DOHH2 (cell line): ENCODE data around the gene S100A14.

Experiments used
- H3F3A ChIP-seq: fragments of 200-600 bp; sonication (generic), shearing (Covaris generic); 2 replicates; pipeline ENCODE4 v1.6.0; 2016; ENCODE audit warnings: antibody characterized with exemption, mild to moderate bottlenecking; ENCODE audit not compliant: control insufficient read depth, insufficient read depth
- H3K27ac ChIP-seq: fragments of 200-600 bp; sonication (generic); 2 replicates; pipeline ENCODE4 v1.5.1; 2014; ENCODE audit warnings: low read depth, mild to moderate bottlenecking, low read length, moderate library complexity
- H3K27me3 ChIP-seq: fragments of 200-600 bp; sonication (generic); 2 replicates; pipeline ENCODE4 v1.6.1; 2014; ENCODE audit warnings: mild to moderate bottlenecking, low read length, mixed read lengths; ENCODE audit not compliant: control insufficient read depth
- H3K36me3 ChIP-seq: fragments of 200-600 bp; sonication (generic); 2 replicates; pipeline ENCODE4 v1.6.1; 2014; ENCODE audit warnings: mild to moderate bottlenecking, low read length, moderate library complexity, mixed read lengths; ENCODE audit not compliant: control insufficient read depth
- H3K4me1 ChIP-seq: fragments of 200-600 bp; sonication (generic); 2 replicates; pipeline ENCODE4 v1.6.1; 2014; ENCODE audit warnings: mild to moderate bottlenecking, low read length, mixed read lengths; ENCODE audit not compliant: control insufficient read depth
- H3K4me2 ChIP-seq: fragments of 200-600 bp; sonication (generic); 2 replicates; pipeline ENCODE4 v1.6.0; 2014; ENCODE audit warnings: mild to moderate bottlenecking, low read length, moderate library complexity
- H3K4me3 ChIP-seq: fragments of 200-600 bp; sonication (generic); 2 replicates; pipeline ENCODE4 v1.5.1; 2014; ENCODE audit warnings: mild to moderate bottlenecking, low read length, mixed read lengths
- H3K79me2 ChIP-seq: fragments of 200-600 bp; sonication (generic); 2 replicates; pipeline ENCODE4 v1.6.1; 2014; ENCODE audit warnings: mild to moderate bottlenecking, low read length, mixed read lengths; ENCODE audit not compliant: control insufficient read depth
- H3K9me2 ChIP-seq: fragments of 200-600 bp; sonication (generic); replicated peaks from 2 replicates; pipeline ENCODE4 v1.6.1; 2014; ENCODE audit warnings: mild to moderate bottlenecking, low read length, mixed read lengths; ENCODE audit not compliant: control insufficient read depth
- H3K9me3 ChIP-seq: fragments of 200-600 bp; sonication (generic); 2 replicates; pipeline ENCODE4 v1.6.1; 2014; ENCODE audit warnings: antibody characterized with exemption, low read length, mixed read lengths; ENCODE audit not compliant: control insufficient read depth, insufficient read depth
- H4K20me1 ChIP-seq: fragments of 200-600 bp; sonication (generic); 2 replicates; pipeline ENCODE4 v1.6.0; 2014; ENCODE audit warnings: low read depth, mild to moderate bottlenecking, antibody characterized with exemption, low read length, moderate library complexity; ENCODE audit not compliant: control insufficient read depth, insufficient read depth
- CTCF ChIP-seq: fragments of 200-600 bp; sonication (generic); IDR thresholded peaks from one replicate; pipeline ENCODE4 v1.5.1; 2014; ENCODE audit warnings: antibody characterized with exemption, mild to moderate bottlenecking, low read depth, low read length; ENCODE audit not compliant: poor library complexity, severe bottlenecking
- EZH2phosphoT487 ChIP-seq: fragments of 200-600 bp; sonication (generic); IDR thresholded peaks from 2 replicates; pipeline ENCODE4 v1.6.1; 2017; ENCODE audit warnings: borderline replicate concordance, mild to moderate bottlenecking, antibody characterized with exemption, low read length, moderate library complexity, mixed read lengths

S100A14 gene

GRCh38 chr1:153616144-153616916 is at the start of gene S100A14:
Gene S100A14 (minus strand): TSS chr1:153616325. CDS start chr1:153615858, 467 bp downstream.
- H3K4me3 ChIP-seq = no peak within 1 kb of the TSS
- H3K27ac ChIP-seq = no peak within 1 kb of the TSS

GRCh38 chr1:153663211-153663610 is 47.1 kb upstream of the S100A14 start:
- Histone ChIP-seq H3K79me2 (peaks cover 25% of the 10 kb centered on the region), H4K20me1 (no peaks in the 10 kb centered on the region), H3K27me3 (no peaks in the 10 kb centered on the region), H3K4me2 (no peak overlapping the region), H3K9me2 (no peaks in the 10 kb centered on the region), H3K9me3 (no peaks in the 10 kb centered on the region), H3K4me1 (peaks cover 12% of the 10 kb centered on the region), H3K27ac (no peak overlapping the region), H3F3A (peaks cover 54% of the 10 kb centered on the region), H3K4me3 (no peak overlapping the region), H3K36me3 (peaks cover 78% of the 10 kb centered on the region)
- TF ChIP-seq EZH2phosphoT487 = no peak
- no peak for TF ChIP-seq CTCF

More at GRCh38 chr1:153616144-153616916, at the start of gene S100A14:
- Histone ChIP-seq H3K27me3 (no peaks in the 10 kb centered on the region), H3F3A (no peaks in the 10 kb centered on the region), H3K79me2 (no peaks in the 10 kb centered on the region), H3K4me1 (peaks cover 6% of the 10 kb centered on the region), H4K20me1 (no peaks in the 10 kb centered on the region), H3K36me3 (peaks cover 22% of the 10 kb centered on the region), H3K9me3 (no peaks in the 10 kb centered on the region), H3K9me2 (no peaks in the 10 kb centered on the region), H3K4me2 (no peak within 1 kb of the TSS)
- no peak for TF ChIP-seq EZH2phosphoT487
- TF ChIP-seq CTCF = no peak

- H3K36me3 ChIP-seq = peaks cover 69% of the 10 kb centered on the region
These were observed 46.1 kb upstream of the S100A14 start for GRCh38 chr1:153662269-153662668.

More at GRCh38 chr1:153662269-153662668, 46.1 kb upstream of the S100A14 start:
- Histone ChIP-seq H3F3A (peaks cover 53% of the 10 kb centered on the region), H3K4me1 (peaks cover 17% of the 10 kb centered on the region), H3K4me3 (no peak overlapping the region), H3K9me3 (no peaks in the 10 kb centered on the region), H3K27ac (no peak overlapping the region), H3K27me3 (no peaks in the 10 kb centered on the region), H4K20me1 (no peaks in the 10 kb centered on the region), H3K9me2 (no peaks in the 10 kb centered on the region), H3K4me2 (no peak overlapping the region), H3K79me2 (peaks cover 15% of the 10 kb centered on the region)
- no peak for TF ChIP-seq EZH2phosphoT487
- TF ChIP-seq CTCF = no peak
